Transverse colon (tissue), 4 donors: ENCODE data around the gene ZBTB12. TPM values are rescaled to one million over a fixed set of nuclear protein-coding genes. Genes with fewer than 3 reads are reported as not detected.

Experiments used
- DNase-seq: peaks from one replicate; pipeline ENCODE4 v3.0.0-alpha.2; 2019
- H3K27ac ChIP-seq, 4 donors: fragments of 200-600 bp; sonication (generic); 2 replicates each; pipeline ENCODE4 v1.5.1; 2016 to 2018; ENCODE audit warnings: inconsistent platforms in 4 of 4
- H3K27me3 ChIP-seq: fragments of 200-600 bp; sonication (generic); 2 replicates; pipeline ENCODE4 v1.5.1; 2017; ENCODE audit warnings: inconsistent platforms
- H3K36me3 ChIP-seq, 4 donors: fragments of 200-600 bp; sonication (generic); 2 replicates each; pipeline ENCODE4 v1.5.1; 2017 to 2019; ENCODE audit warnings: inconsistent platforms in 4 of 4
- H3K4me1 ChIP-seq, 4 donors: fragments of 200-600 bp; sonication (generic); 2 replicates each; pipeline ENCODE4 v1.5.1; 2017 to 2020; ENCODE audit warnings: inconsistent platforms in 4 of 4
- H3K4me3 ChIP-seq, 4 donors: fragments of 200-600 bp; sonication (generic); 1 replicate in 1 of 4; 2 replicates in 3 of 4; pipeline versions ENCODE4 v1.5.1 to v1.6.1; 2017 to 2019; ENCODE audit warnings: inconsistent platforms in 4 of 4
- H3K9me3 ChIP-seq, 2 donors: fragments of 200-600 bp; sonication (generic); 2 replicates each; pipeline ENCODE4 v1.5.1; 2017 to 2019; ENCODE audit warnings: inconsistent platforms in 2 of 2
- EP300 ChIP-seq: sonication (generic); formaldehyde crosslinking; IDR thresholded peaks from one replicate; pipeline ENCODE4 v1.6.1; 2017; ENCODE audit warnings: antibody characterized with exemption, low read depth
- POLR2A ChIP-seq: fragments of 450-650 bp; IDR thresholded peaks from one replicate; pipeline ENCODE4 v1.6.1; 2016; ENCODE audit warnings: antibody characterized with exemption, mild to moderate bottlenecking, moderate library complexity
- POLR2AphosphoS5 ChIP-seq, 3 donors: sonication (generic); formaldehyde crosslinking; IDR thresholded peaks; one replicate each; pipeline ENCODE4 v1.6.1; 2016; ENCODE audit warnings: antibody characterized with exemption in 3 of 3
- WGBS, 2 donors: methylation state at CpG; one replicate each; pipeline ENCODE4 v1.1.5; 2018; ENCODE audit warnings: low coverage in 1 of 2; 5-methylcytosine and 5-hydroxymethylcytosine counted together
- in situ Hi-C, 4 donors: fragments of 200-750 bp; cut with MboI; loops; one replicate each; pipeline versions ENCODE4 v1.15.0 to v1.15.1; 2017; ENCODE audit warnings: low sequenced_read_pairs in 3 of 4, low pct_ligation_motif_present in 1 of 4, low pct_unique_long_range_greater_than_20kb in 1 of 4
- intact Hi-C: fragments of 100-400 bp; cut with DNase I; formaldehyde crosslinking; loops from one replicate; pipeline ENCODE4 v1.15.1; 2023; ENCODE audit warnings: low total_unique reads
- total RNA-seq, 4 donors: library from RNA; depleted of rRNA; stranded (reverse); fragments of >200 nt; gene quantifications; one replicate each; pipeline ENCODE4 v1.1.0, GENCODE V29; 2016
- TF ChIP-seq, protein P1 (sequence below), 5 experiments: fragments of 200-600 bp in 3 of 5; fragments of 450-650 bp in 2 of 5; sonication (generic) in 3 of 5; IDR thresholded peaks; 1 replicate in 2 of 5; 2 replicates in 3 of 5; pipeline ENCODE4 v1.5.1; 2016 to 2017; ENCODE audit warnings: antibody characterized with exemption in 5 of 5, inconsistent platforms in 3 of 5, mild to moderate bottlenecking in 2 of 5, moderate library complexity in 1 of 5

The ZBTB12 gene
- total RNA-seq, 4 donors from 2014 or later, result 0.14 to 1.3 (median 0.77) TPM

- no peaks in the 10 kb centered on the region for H3K9me3 ChIP-seq
- in situ Hi-C loops (no loop called here), intact Hi-C loops (no loop called here)
- TF ChIP-seq, protein P1, sequence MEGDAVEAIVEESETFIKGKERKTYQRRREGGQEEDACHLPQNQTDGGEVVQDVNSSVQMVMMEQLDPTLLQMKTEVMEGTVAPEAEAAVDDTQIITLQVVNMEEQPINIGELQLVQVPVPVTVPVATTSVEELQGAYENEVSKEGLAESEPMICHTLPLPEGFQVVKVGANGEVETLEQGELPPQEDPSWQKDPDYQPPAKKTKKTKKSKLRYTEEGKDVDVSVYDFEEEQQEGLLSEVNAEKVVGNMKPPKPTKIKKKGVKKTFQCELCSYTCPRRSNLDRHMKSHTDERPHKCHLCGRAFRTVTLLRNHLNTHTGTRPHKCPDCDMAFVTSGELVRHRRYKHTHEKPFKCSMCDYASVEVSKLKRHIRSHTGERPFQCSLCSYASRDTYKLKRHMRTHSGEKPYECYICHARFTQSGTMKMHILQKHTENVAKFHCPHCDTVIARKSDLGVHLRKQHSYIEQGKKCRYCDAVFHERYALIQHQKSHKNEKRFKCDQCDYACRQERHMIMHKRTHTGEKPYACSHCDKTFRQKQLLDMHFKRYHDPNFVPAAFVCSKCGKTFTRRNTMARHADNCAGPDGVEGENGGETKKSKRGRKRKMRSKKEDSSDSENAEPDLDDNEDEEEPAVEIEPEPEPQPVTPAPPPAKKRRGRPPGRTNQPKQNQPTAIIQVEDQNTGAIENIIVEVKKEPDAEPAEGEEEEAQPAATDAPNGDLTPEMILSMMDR (IDR thresholded peaks at IDR 0.05), result no peak
- peak in 2 of 3 donors; percentile 14 to 64 for TF ChIP-seq POLR2AphosphoS5 (IDR thresholded peaks at IDR 0.05)
- H3K4me3 ChIP-seq, result peak overlapping the region in 3 of 4 donors; percentile 29 to 47 (median 47)
- H3K27ac ChIP-seq, result peak overlapping the region; percentile 86 to 96 (median 92)
- DNase-seq, result peak; percentile 80
- H3K4me1 ChIP-seq, result peaks cover 14 to 36% (median 32%) of the 10 kb centered on the region in 4 donors
- H3K27me3 ChIP-seq, result no peaks in the 10 kb centered on the region
- H3K36me3 ChIP-seq, result peaks cover 0 to 16% (median 2%) of the 10 kb centered on the region in 4 donors
- 39% methylated on average over 3 of the region's 3 CpGs; no CpG with 5 or more reads in 1 of the 2 donors for WGBS, 2 donors
Measured at GRCh38 chr6:31877125-31877650, 24.7 kb downstream of the ZBTB12 start.

GRCh38 chr6:31876357-31876756 is 25.5 kb downstream of the ZBTB12 start:
- Histone ChIP-seq H3K27ac (peak overlapping the region; percentile 86 to 96 (median 92)), H3K4me1 (peaks cover 14 to 36% (median 32%) of the 10 kb centered on the region in 4 donors), H3K4me3 (peak overlapping the region in 2 of 4 donors; percentile 29 to 47), H3K9me3 (no peaks in the 10 kb centered on the region), H3K27me3 (no peaks in the 10 kb centered on the region), H3K36me3 (peaks cover 0 to 12% (median 2%) of the 10 kb centered on the region in 4 donors)
- in situ Hi-C loops, result no loop called here
- DNase-seq, result no peak
- intact Hi-C loops, result no loop called here
- WGBS, 2 donors, result 50 to 82% methylated on average over 2 to 7 of the region's 7 CpGs
- TF ChIP-seq, protein P1 (IDR thresholded peaks at IDR 0.05), result no peak
- no peak for TF ChIP-seq POLR2AphosphoS5 (IDR thresholded peaks at IDR 0.05)
- no peak for TF ChIP-seq POLR2A
- no peak for TF ChIP-seq EP300

DNA sequence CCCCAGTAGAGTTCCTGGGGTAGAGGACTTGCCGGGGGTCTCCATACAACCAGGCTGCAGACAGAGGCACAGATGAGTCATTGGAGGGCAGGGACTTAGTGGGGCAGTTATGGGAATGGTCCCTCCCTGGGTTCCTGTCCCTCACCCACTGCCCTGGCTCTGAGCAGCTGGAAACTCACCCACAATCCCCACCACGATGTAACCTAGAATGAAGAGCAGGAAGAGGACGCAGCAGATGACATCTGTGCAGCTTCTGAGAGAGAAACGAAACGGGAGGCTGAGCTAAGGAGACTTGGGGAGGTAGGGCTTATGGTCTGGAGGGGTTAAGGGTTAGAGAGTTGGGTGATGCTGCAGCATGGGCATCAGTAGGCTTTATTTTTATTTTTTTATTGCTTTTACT is 26.0 kb downstream of the ZBTB12 start:
- Histone ChIP-seq H3K36me3 (peaks cover 0 to 8% (median 2%) of the 10 kb centered on the region in 4 donors), H3K27ac (peak overlapping the region; percentile 86 to 96 (median 92)), H3K9me3 (no peaks in the 10 kb centered on the region), H3K27me3 (no peaks in the 10 kb centered on the region), H3K4me3 (peak overlapping the region in 1 of 4 donors; percentile 47), H3K4me1 (peaks cover 14 to 36% (median 32%) of the 10 kb centered on the region in 4 donors)
- in situ Hi-C loops, result no loop called here
- WGBS, 2 donors, result 51% methylated on average over 5 of the region's 5 CpGs; no CpG with 5 or more reads in 1 of the 2 donors
- intact Hi-C loops, result no loop called here
- TF ChIP-seq POLR2A (no peak), EP300 (no peak), POLR2AphosphoS5 (IDR thresholded peaks at IDR 0.05) (no peak)
- TF ChIP-seq, protein P1 (IDR thresholded peaks at IDR 0.05), result no peak
- DNase-seq, result no peak

- in situ Hi-C loops (no loop called here), intact Hi-C loops (no loop called here)
- peaks cover 14 to 33% (median 31%) of the 10 kb centered on the region in 4 donors for H3K4me1 ChIP-seq
- no peak for DNase-seq
- H3K4me3 ChIP-seq, result no peak overlapping the region
- H3K36me3 ChIP-seq, result peaks cover 0 to 4% (median 0%) of the 10 kb centered on the region in 4 donors
- no peaks in the 10 kb centered on the region for H3K27me3 ChIP-seq
- WGBS, 2 donors, result 53% methylated on average over 5 of the region's 5 CpGs; no CpG with 5 or more reads in 1 of the 2 donors
- H3K9me3 ChIP-seq, result no peaks in the 10 kb centered on the region
- TF ChIP-seq, protein P1 (IDR thresholded peaks at IDR 0.05), result no peak
- no peak for TF ChIP-seq POLR2AphosphoS5 (IDR thresholded peaks at IDR 0.05)
- no peak for TF ChIP-seq EP300
- TF ChIP-seq POLR2A, result no peak
- H3K27ac ChIP-seq, result peak overlapping the region; percentile 86 to 96 (median 92)
Measured at GRCh38 chr6:31874836-31875572, 26.9 kb downstream of the ZBTB12 start.
